Measurements from ENCODE around the gene DAZAP1. TPM values are rescaled to one million over a fixed set of nuclear protein-coding genes. Genes with fewer than 3 reads are reported as not detected.

The DAZAP1 gene
- total RNA-seq, 4 donors from 2014 or later = 45.3 to 75.4 (median 64.0) TPM

GRCh38 chr19:1429750-1430149 lies 22.4 kb downstream of the DAZAP1 start:
- no peak for ATAC-seq
- WGBS, 2 donors (ENCODE audit: low coverage in 1 of 2) = 59 to 87% methylated on average over 4 to 9 of the region's 14 CpGs
- Histone ChIP-seq H3K36me3 (peaks cover 0 to 100% of the 10 kb centered on the region in 2 donors), H3K27me3 (no peaks in the 10 kb centered on the region), H3K9me3 (no peaks in the 10 kb centered on the region), H3K4me3 (no peak overlapping the region), H3K27ac (no peak overlapping the region), H3K4me1 (no peaks in the 10 kb centered on the region)
- no peak for TF ChIP-seq CTCF (IDR thresholded peaks at IDR 0.05)
- TF ChIP-seq POLR2AphosphoS5 (IDR thresholded peaks at IDR 0.05) = no peak
- TF ChIP-seq EP300 (IDR thresholded peaks at IDR 0.05) = no peak
- TF ChIP-seq POLR2A (IDR thresholded peaks at IDR 0.05) = no peak

GRCh38 chr19:1430246-1430645 lies 22.9 kb downstream of the DAZAP1 start:
- no peak overlapping the region for H3K4me3 ChIP-seq
- WGBS, 2 donors (ENCODE audit: low coverage in 1 of 2) = 83% methylated on average over 1 of the region's 14 CpGs; no CpG with 5 or more reads in 1 of the 2 donors
- TF ChIP-seq EP300 (IDR thresholded peaks at IDR 0.05) (no peak), POLR2AphosphoS5 (IDR thresholded peaks at IDR 0.05) (no peak), CTCF (IDR thresholded peaks at IDR 0.05) (no peak), POLR2A (IDR thresholded peaks at IDR 0.05) (no peak)
- ATAC-seq = no peak
- H3K27me3 ChIP-seq = no peaks in the 10 kb centered on the region
- peaks cover 0 to 100% of the 10 kb centered on the region in 2 donors for H3K36me3 ChIP-seq
- no peak overlapping the region for H3K27ac ChIP-seq
- H3K9me3 ChIP-seq = no peaks in the 10 kb centered on the region
- H3K4me1 ChIP-seq = no peaks in the 10 kb centered on the region

- no peak for TF ChIP-seq POLR2AphosphoS5 (IDR thresholded peaks at IDR 0.05)
- TF ChIP-seq CTCF (IDR thresholded peaks at IDR 0.05) = no peak
- no peak for TF ChIP-seq POLR2A (IDR thresholded peaks at IDR 0.05)
- no peak for TF ChIP-seq EP300 (IDR thresholded peaks at IDR 0.05)
- no peaks in the 10 kb centered on the region for H3K9me3 ChIP-seq
- H3K27ac ChIP-seq = no peak overlapping the region
- ATAC-seq = no peak
- no peak overlapping the region for H3K4me3 ChIP-seq
- WGBS, 2 donors (ENCODE audit: low coverage in 1 of 2) = 80 to 82% methylated on average over 1 to 4 of the region's 24 CpGs
- H3K4me1 ChIP-seq = no peaks in the 10 kb centered on the region
- H3K27me3 ChIP-seq = no peaks in the 10 kb centered on the region
- peaks cover 0 to 98% of the 10 kb centered on the region in 2 donors for H3K36me3 ChIP-seq
Observed at GRCh38 chr19:1431759-1432506, 24.5 kb downstream of the DAZAP1 start.

- Histone ChIP-seq H3K9me3 (no peaks in the 10 kb centered on the region), H3K4me3 (no peak overlapping the region), H3K27ac (no peak overlapping the region), H3K4me1 (peaks cover 0 to under 1% (median 0%) of the 10 kb centered on the region in 3 donors), H3K27me3 (no peaks in the 10 kb centered on the region), H3K36me3 (peaks cover 0 to 92% of the 10 kb centered on the region in 2 donors)
- 83% methylated on average over 5 of the region's 16 CpGs; no CpG with 5 or more reads in 1 of the 2 donors for WGBS, 2 donors (ENCODE audit: low coverage in 1 of 2)
- TF ChIP-seq CTCF (IDR thresholded peaks at IDR 0.05) = no peak
- no peak for ATAC-seq
Observed at GRCh38 chr19:1432507-1432887, 25.1 kb downstream of the DAZAP1 start.

Data from gastroesophageal sphincter (tissue), 4 donors.